Putamen (tissue), 1 donor: ENCODE data around the gene FLT3LG.
"Not testable (repeated sequence)": the region's sequence is repeated elsewhere in the genome, so short reads cannot be mapped to it uniquely, and the experiment has no call there.

Source experiments
- DNase-seq: peaks from one replicate; pipeline ENCODE4 v3.0.0-alpha.2; 2016; ENCODE audit warnings: low spot score

The FLT3LG gene

GRCh38 chr19:49461656-49462055 is 12.4 kb upstream of the FLT3LG start:
- no peak for DNase-seq

DNA sequence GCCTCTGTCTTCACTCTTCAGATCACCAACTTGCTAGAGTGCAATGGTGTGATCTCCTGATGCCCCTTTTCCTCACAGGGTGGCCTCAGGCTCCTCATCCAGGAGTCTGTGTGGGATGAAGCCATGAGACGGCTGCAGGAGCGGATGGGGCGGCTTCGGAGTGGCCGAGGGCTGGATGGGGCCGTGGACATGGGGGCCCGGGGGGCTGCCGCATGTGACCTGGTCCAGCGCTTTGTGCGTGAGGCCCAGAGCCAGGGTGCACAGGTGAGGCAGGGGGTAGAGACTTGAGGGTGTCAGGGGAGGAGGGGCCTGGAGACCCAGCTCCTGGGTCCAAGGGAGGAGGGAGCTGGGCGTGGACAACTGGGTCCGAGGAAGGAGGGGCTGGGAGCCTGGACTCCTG is 11.5 kb upstream of the FLT3LG start:
- no peak for DNase-seq

DNA sequence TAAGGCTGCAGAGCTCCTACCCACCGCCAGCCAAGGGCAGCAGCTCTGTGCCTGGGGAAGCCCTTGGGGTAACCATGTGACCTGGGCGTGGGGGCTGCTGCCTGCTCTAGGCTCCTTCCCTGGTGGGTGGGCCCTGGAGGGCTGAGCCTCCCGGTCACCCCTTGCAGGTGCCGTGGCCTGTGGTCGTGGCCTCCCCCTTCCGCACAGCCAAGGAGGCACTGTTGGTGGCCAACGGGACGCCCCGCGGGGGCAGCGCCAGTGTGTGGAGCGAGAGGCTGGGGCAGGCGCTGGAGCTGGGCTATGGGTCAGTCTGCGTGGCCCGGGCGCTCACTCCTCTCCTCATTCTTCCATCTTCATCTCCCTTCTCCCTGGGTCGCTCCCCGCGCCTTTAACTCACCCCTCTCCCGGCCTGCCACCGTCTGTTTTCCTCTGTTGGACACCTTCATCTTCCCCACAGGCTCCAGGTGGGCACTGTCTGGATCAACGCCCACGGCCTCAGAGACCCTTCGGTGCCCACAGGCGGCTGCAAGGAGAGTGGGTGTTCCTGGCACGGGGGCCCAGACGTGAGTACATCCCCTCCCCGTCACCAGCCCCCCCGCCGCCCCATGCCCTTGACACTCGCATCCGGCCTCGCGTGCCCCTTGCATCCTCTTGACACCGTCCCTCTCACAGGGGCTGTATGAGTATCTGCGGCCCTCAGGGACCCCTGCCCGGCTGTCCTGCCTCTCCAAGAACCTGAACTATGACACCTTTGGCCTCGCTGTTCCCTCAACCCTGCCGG is 9.9 kb upstream of the FLT3LG start:
- DNase-seq = no peak

GRCh38 chr19:49465371-49465770 is 8.6 kb upstream of the FLT3LG start:
- DNase-seq = no peak

- no peak for DNase-seq
Measured at GRCh38 chr19:49468199-49468598, 5.8 kb upstream of the FLT3LG start.

DNA sequence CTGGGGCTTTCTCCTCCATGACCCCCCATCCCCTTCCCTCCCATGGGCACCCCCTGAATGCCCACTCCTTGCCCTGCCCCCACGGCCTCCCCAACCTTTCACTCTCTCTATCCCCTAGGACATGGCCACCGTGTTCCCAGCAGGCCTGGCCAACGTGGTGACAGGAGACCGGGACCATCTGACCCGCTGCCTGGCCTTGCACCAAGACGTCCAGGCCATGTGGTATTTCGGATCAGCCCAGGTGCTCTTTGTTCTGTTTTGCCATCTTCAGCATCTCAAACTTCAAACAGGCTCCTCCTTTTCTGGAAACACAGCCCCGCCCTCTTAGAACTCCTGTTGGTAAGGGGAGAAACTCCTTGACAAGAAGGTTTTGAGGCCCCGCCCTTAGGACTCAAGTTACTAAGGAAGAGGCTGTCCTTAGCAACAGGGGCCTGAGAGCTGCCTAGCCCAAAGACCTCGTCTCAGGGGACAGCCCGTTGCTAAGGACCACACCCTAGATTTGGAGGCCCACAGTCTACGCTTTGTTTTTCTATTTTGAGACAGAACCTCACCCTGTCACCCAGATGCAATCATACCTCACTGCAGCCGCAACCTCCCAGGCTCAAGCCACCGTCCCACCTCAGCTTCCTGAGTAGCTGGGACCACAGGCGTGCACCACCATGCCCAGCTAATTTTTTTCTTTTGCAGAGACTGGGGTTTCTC is 5.1 kb upstream of the FLT3LG start:
- DNase-seq = no peak

- DNase-seq = no peak
Measured at GRCh38 chr19:49469828-49470614, 4.0 kb upstream of the FLT3LG start.

GRCh38 chr19:49470615-49470978 is 3.4 kb upstream of the FLT3LG start:
- DNase-seq = no peak

DNA sequence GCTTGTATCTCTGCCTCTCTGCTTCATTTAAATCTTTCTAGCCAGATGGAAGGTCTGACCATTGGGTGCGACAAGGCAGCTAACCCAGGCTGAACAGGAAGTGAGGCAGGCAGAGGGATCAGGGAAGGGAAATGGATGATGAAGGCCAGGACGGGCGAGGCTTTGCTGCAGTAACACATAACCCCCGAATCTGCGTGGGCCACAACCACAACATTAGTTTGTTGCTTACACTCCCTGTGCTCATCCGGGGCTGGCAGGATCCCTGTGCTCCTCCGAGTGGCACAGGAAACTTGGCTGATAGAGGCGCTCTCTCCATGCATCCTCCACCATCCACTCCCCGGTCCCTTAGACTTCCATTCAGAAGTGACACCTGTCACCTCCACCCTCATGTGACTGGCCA is 1.1 kb upstream of the FLT3LG start:
- no peak for DNase-seq

DNA sequence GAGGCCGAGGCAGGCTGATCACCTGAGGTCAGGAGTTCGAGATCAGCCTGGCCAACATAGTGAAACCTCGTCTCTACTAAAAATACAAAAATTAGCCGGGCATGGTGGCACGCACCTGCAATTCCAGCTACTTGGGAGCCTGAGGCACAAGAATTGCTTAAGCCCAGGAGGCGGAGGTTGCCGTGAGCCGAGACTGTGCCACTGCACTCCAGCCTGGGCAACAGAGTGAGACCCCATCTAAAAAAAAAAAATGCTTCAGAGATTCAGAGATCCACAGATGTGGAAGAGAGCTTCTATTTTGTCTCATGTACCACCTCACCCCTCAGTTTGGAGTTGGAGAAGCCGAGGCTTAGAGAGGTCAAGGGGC is 531 bp upstream of the FLT3LG start:
- not testable (repeated sequence) for DNase-seq

- DNase-seq = no peak
Measured at GRCh38 chr19:49474542-49474924, 518 bp downstream of the FLT3LG start.

DNA sequence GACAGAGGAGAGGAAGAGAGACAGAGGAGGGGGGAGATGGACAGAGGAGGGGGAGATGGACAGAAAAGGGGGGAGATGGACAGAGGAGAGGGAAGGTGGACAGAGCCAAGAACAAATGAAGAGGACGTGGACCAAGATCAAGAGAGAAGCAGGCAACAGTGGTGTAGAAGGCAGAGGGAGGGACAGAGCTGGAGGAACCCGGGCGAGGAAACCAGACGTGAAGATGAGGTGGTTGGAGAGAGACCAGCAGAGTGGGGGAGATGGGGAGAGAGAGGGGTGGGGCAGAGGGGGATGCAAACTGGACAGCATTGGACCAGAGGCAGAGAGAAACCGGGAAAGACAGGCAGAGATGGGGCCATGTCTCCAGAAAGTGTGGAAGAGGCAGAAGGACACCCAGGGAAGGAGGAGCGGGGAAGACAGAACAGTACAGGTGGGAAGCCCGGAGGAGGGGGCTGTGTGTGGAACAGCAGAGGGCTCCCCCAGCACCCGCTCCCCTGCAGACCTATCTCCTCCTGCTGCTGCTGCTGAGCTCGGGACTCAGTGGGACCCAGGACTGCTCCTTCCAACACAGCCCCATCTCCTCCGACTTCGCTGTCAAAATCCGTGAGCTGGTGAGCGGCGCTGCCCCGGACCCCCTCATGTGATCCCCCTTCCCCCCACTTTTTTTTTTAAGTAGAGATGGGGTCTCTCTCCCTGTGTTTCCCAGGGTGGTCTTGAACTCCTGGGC is 1.3 kb downstream of the FLT3LG start:
- no peak for DNase-seq

- no peak for DNase-seq
Measured at GRCh38 chr19:49475995-49476880, 2.2 kb downstream of the FLT3LG start.

DNA sequence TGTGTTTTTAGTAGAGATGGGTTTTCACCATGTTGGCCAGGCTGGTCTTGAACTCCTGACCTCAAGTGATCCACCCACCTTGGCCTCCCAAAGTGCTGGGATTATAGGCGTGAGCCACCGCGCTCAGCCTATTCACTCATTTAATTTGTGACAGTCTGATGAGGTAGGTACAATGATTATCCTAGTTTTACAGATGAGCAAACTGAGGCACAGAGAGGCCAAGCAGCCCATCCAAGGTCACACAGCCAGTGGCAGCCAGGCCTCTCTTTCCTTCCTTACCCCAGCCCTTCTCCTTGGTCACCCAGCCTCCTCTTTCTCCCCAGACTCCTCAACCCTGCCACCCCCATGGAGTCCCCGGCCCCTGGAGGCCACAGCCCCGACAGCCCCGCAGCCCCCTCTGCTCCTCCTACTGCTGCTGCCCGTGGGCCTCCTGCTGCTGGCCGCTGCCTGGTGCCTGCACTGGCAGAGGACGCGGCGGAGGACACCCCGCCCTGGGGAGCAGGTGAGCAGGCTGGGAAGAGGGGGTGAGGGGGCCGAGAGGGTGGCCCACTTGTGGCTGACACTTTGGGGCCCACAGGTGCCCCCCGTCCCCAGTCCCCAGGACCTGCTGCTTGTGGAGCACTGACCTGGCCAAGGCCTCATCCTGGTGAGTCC is 6.1 kb downstream of the FLT3LG start:
- no peak for DNase-seq

- DNase-seq = no peak
Measured at GRCh38 chr19:49481020-49481683, 7.1 kb downstream of the FLT3LG start.

- no peak for DNase-seq
Measured at GRCh38 chr19:49486232-49486631, 12.2 kb downstream of the FLT3LG start.

DNA sequence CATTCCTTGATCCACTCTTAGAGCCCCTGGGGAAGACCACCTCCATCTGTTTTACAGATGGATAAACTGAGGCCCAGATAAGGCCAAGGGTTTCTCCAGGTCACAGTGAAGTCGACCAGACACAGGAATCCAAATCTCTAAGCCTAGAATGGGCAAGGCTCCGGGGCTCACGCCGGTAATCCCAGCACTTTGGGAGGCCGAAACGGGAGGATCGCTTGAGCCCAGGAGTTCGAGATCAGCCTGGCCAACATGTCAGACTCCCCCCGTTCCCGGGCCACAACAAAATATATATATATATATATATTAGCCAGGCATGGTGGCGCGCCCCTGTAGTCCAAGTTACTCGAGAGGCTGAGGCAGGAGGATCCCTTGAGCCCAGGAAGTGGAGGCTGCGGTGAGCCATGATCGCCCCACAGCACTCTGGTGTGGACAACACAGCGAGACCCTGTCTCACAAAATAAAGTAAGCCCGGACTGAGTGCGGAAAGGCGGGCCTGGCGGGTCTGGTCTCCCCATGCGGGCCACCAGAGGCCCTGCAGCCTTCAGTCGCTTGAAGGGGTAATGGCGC is 12.8 kb downstream of the FLT3LG start:
- DNase-seq = no peak

GRCh38 chr19:49487277-49488045 is 13.4 kb downstream of the FLT3LG start, which contains the start of gene RPL13A:
RPL13A (plus strand) TSS chr19:49487608; CDS start chr19:49487630, 22 bp downstream.
- DNase-seq = peak; percentile 99
